Prostate gland (tissue), 2 donors: ENCODE measurements around the gene ATAD1.

Experiments used
- CTCF ChIP-seq, 4 experiments: fragments of 200-600 bp in 2 of 4; fragments of 450-650 bp in 2 of 4; sonication (generic) in 2 of 4; IDR thresholded peaks; 1 replicate in 3 of 4; 2 replicates in 1 of 4; pipeline ENCODE4 v1.5.1; 2016 to 2019; ENCODE audit warnings: antibody characterized with exemption in 4 of 4, mild to moderate bottlenecking in 2 of 4, moderate library complexity in 2 of 4
- POLR2A ChIP-seq: fragments of 450-650 bp; IDR thresholded peaks from one replicate; pipeline ENCODE4 v1.6.1; 2016; ENCODE audit warnings: antibody characterized with exemption, mild to moderate bottlenecking
- POLR2AphosphoS5 ChIP-seq: sonication (generic); formaldehyde crosslinking; IDR thresholded peaks from one replicate; pipeline ENCODE4 v1.6.1; 2017; ENCODE audit warnings: antibody characterized with exemption

DNA sequence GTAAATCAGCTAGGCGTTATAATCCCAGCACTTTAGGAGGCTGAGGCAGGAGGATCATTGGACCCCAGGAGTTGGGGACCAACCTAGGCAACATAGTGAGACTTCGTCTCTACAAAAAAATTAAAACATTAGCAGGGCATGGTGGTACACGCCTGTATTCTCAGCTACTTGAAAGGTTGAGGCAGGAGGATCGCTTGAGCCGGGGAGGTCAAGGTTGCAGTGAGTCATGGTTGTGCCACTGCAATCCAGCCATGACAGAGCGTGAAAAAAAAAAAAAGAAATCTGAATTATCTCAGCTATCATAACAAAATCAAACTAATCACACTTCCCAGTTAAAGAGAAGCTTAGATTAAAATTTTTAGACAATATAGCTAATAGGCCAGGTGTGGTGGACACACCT is 35.3 kb downstream of the ATAD1 start:
- TF ChIP-seq CTCF (IDR thresholded peaks at IDR 0.05) (no peak), POLR2AphosphoS5 (no peak), POLR2A (no peak)
